Myocyte (in vitro differentiated cells): Measurements from ENCODE around the gene CGA. TPM values are rescaled to one million over a fixed set of nuclear protein-coding genes. Genes with fewer than 3 reads are reported as not detected.

Source experiments
- total RNA-seq: library from RNA; depleted of rRNA; stranded (reverse); fragments of >200 nt; gene quantifications from 2 replicates; pipeline ENCODE4 v1.2.3, GENCODE V29; 2014

Gene CGA
- total RNA-seq, 1 donor from 2014 or later = not detected

Other genes with a start within 250 kb of the CGA start
- gene HTR1E, start 157.6 kb downstream of the CGA start, total RNA-seq = not detected in 2 replicates
- 17.2 and 21.5 TPM in 2 replicates for gene ZNF292, start 60.5 kb upstream of the CGA start, total RNA-seq
- 4.6 and 5.2 TPM in 2 replicates for gene SMIM8, start 227.5 kb upstream of the CGA start, total RNA-seq
- not detected in 2 replicates for gene GJB7, start 234.2 kb upstream of the CGA start, total RNA-seq
- 0.10 and 0.75 TPM in 2 replicates for gene C6orf163, start 249.7 kb upstream of the CGA start, total RNA-seq